Head of caudate nucleus (tissue), 42 donors: Measurements from ENCODE around the gene STN1.

Source experiments
- DNase-seq, 42 donors: peaks; one replicate each; pipeline versions ENCODE4 v3.0.0 to v3.0.0-alpha.2; 2020 to 2021; ENCODE audit warnings: mixed read lengths in 7 of 42
- intact Hi-C: fragments of 100-400 bp; cut with DNase I; formaldehyde crosslinking; loops from one replicate; pipeline ENCODE4 v1.15.0; 2022

Gene STN1

GRCh38 chr10:103905441-103905840, 12.5 kb downstream of the STN1 start:
- DNase-seq: no peak
- intact Hi-C loops: no loop called here

GRCh38 chr10:103901299-103901698, 16.7 kb downstream of the STN1 start:
- DNase-seq: no peak
- intact Hi-C loops: no loop called here

- intact Hi-C loops: loop anchor here (10.0 kb wide), 1 partner anchor 315 kb away; no protein-coding TSS in a partner anchor
- DNase-seq: no peak
These were observed 18.7 kb downstream of the STN1 start for GRCh38 chr10:103899312-103899711.

GRCh38 chr10:103897241-103897774, 20.7 kb downstream of the STN1 start:
- peak in 3 of 42 donors; percentile 17 to 29 (median 27) for DNase-seq
- intact Hi-C loops: loop anchor here (10.0 kb wide), 1 partner anchor 317 kb away; no protein-coding TSS in a partner anchor

GRCh38 chr10:103896225-103896624, 21.8 kb downstream of the STN1 start:
- intact Hi-C loops: loop anchor here (10.0 kb wide), 1 partner anchor 319 kb away; no protein-coding TSS in a partner anchor
- DNase-seq: no peak

- no peak for DNase-seq
- intact Hi-C loops: loop anchor here (10.0 kb wide), 1 partner anchor 319 kb away; no protein-coding TSS in a partner anchor
These were observed 22.4 kb downstream of the STN1 start for GRCh38 chr10:103895411-103896186.

GRCh38 chr10:103894441-103894864, 23.5 kb downstream of the STN1 start:
- intact Hi-C loops: loop anchor here (10.0 kb wide), 1 partner anchor 320 kb away; no protein-coding TSS in a partner anchor
- no peak for DNase-seq

- intact Hi-C loops: loop anchor here (10.0 kb wide), 1 partner anchor 321 kb away; no protein-coding TSS in a partner anchor
These were observed 24.2 kb downstream of the STN1 start for GRCh38 chr10:103893817-103894216.

GRCh38 chr10:103892181-103892580, 25.8 kb downstream of the STN1 start:
- intact Hi-C loops: loop anchor here (10.0 kb wide), 1 partner anchor 323 kb away; no protein-coding TSS in a partner anchor
- DNase-seq: no peak

More at GRCh38 chr10:103893817-103894216, 24.2 kb downstream of the STN1 start:
- no peak for DNase-seq

- intact Hi-C loops: loop anchor here (10.0 kb wide), 1 partner anchor 324 kb away; no protein-coding TSS in a partner anchor
- no peak for DNase-seq
These were observed 27.3 kb downstream of the STN1 start for GRCh38 chr10:103890688-103891087.

GRCh38 chr10:103890194-103890658, 27.8 kb downstream of the STN1 start:
- DNase-seq: no peak
- intact Hi-C loops: loop anchor here (10.0 kb wide), 1 partner anchor 325 kb away; no protein-coding TSS in a partner anchor

- no peak for DNase-seq
- intact Hi-C loops: loop anchor here (10.0 kb wide), 1 partner anchor 284 kb away; no protein-coding TSS in a partner anchor
These were observed 28.8 kb downstream of the STN1 start for GRCh38 chr10:103889121-103889720.

GRCh38 chr10:103888113-103888841, 29.7 kb downstream of the STN1 start:
- DNase-seq: peak in 14 of 42 donors; percentile 17 to 65 (median 44)

GRCh38 chr10:103885617-103886016, 32.4 kb downstream of the STN1 start:
- DNase-seq: no peak
- intact Hi-C loops: loop anchor here (10.0 kb wide), 1 partner anchor 281 kb away; no protein-coding TSS in a partner anchor

More at GRCh38 chr10:103888113-103888841, 29.7 kb downstream of the STN1 start:
- intact Hi-C loops: loop anchor here (10.0 kb wide), 1 partner anchor 283 kb away; no protein-coding TSS in a partner anchor

GRCh38 chr10:103884681-103885139, 33.3 kb downstream of the STN1 start:
- intact Hi-C loops: loop anchor here (10.0 kb wide), 1 partner anchor 280 kb away; no protein-coding TSS in a partner anchor
- DNase-seq: peak in 29 of 42 donors; percentile 18 to 86 (median 53)

- intact Hi-C loops: loop anchor here (10.0 kb wide), 1 partner anchor 278 kb away; no protein-coding TSS in a partner anchor
- no peak for DNase-seq
These were observed 35.5 kb downstream of the STN1 start for GRCh38 chr10:103882285-103883007.
